Heart left ventricle (tissue), 13 donors: ENCODE results near the gene NUAK2.

Experiments
- POLR2A ChIP-seq, 2 donors: fragments of 450-650 bp; IDR thresholded peaks; one replicate each; pipeline ENCODE4 v1.6.1; 2017; ENCODE audit warnings: antibody characterized with exemption in 2 of 2, mild to moderate bottlenecking in 2 of 2, moderate library complexity in 2 of 2
- TF ChIP-seq, protein P1 (sequence below), 12 donors: fragments of 200-600 bp; sonication (generic) in 4 of 12; IDR thresholded peaks; one replicate each; pipeline versions ENCODE4 v1.5.0 to v1.8.0; 2018 to 2022; ENCODE audit warnings: antibody characterized with exemption in 12 of 12, mild to moderate bottlenecking in 5 of 12
- donor health status: ischemic (EF 13 %, LVEDD 7.1; RV severe dilation, severe dysfunction).
- donor health status: DM: no; HTN: yes; CAD: no.
- donor health status: DM: no; HTN: no; CAD: no.
- donor health status: ischemic (EF 25% LVEDD 6.9; RV normal size, moderate dysfunction).
- donor health status: ischemic (EF 25% LVEDD 5.7; RV mildly dilated, moderate dysfunction).
- donor health status: ischemic (EF 35%, LVEDD 5.7; RV mildly dilated, moderate dysfunction).
- donor health status: nonischemic (EF 11% LVEDD 7.7; RV severe dilation, severe dysfunction).
- donor health status: DM: yes; HTN: yes; CAD: no.
- donor health status: PGD.
- donor health status: ischemic (EF 29% LVEDD 5.4; RV normal size, mild dysfunction).
- donor health status: nonischemic (EF 23%, LVEDD 6.1; RV moderate dilation, normal function).

DNA sequence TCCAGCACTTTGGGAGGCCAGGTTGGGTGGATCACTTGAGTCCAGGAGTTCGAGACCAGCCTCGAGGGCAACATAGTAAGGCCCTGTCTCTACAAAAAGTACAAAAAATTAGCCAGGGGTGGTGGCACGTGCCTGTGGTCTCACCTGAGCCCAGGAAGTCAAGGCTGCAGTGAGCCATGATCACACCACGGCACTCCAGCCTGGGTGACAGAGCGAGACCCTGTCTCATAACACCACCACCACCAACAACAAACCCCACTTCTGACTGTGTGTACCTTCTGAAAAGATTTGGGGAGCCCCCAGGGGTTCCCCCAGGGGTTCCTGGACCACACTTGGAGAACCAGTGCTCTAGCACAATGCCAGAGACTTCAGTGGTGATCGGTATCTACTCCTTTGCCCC is 29.9 kb downstream of the NUAK2 start:
- no peak for TF ChIP-seq POLR2A (IDR thresholded peaks at IDR 0.05)
- TF ChIP-seq, protein P1, sequence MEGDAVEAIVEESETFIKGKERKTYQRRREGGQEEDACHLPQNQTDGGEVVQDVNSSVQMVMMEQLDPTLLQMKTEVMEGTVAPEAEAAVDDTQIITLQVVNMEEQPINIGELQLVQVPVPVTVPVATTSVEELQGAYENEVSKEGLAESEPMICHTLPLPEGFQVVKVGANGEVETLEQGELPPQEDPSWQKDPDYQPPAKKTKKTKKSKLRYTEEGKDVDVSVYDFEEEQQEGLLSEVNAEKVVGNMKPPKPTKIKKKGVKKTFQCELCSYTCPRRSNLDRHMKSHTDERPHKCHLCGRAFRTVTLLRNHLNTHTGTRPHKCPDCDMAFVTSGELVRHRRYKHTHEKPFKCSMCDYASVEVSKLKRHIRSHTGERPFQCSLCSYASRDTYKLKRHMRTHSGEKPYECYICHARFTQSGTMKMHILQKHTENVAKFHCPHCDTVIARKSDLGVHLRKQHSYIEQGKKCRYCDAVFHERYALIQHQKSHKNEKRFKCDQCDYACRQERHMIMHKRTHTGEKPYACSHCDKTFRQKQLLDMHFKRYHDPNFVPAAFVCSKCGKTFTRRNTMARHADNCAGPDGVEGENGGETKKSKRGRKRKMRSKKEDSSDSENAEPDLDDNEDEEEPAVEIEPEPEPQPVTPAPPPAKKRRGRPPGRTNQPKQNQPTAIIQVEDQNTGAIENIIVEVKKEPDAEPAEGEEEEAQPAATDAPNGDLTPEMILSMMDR (IDR thresholded peaks at IDR 0.05): no peak
